Astrocyte of the spinal cord (primary cell): ENCODE results near the gene PAGE2B.
"Not testable (repeated sequence)": the region's sequence is repeated elsewhere in the genome, so short reads cannot be mapped to it uniquely, and the experiment has no call there.

Experiments
- DNase-seq: peaks from one replicate; pipeline ENCODE4 v3.0.0; 2011; ENCODE audit warnings: low read depth, low spot score
- H3K4me3 ChIP-seq: 2 replicates; pipeline ENCODE4 v1.5.1; 2011; ENCODE audit warnings: low read depth, mild to moderate bottlenecking, low read length, moderate library complexity
- CTCF ChIP-seq: IDR thresholded peaks from 2 replicates; pipeline ENCODE4 v1.5.1; 2012; ENCODE audit warnings: low read depth, mild to moderate bottlenecking, low read length, inconsistent platforms
- in situ Hi-C: cut with HindIII; loops from 2 replicates; pipeline ENCODE4 v1.10.0; 2017; ENCODE audit warnings: low sequenced_read_pairs

The PAGE2B gene

DNA sequence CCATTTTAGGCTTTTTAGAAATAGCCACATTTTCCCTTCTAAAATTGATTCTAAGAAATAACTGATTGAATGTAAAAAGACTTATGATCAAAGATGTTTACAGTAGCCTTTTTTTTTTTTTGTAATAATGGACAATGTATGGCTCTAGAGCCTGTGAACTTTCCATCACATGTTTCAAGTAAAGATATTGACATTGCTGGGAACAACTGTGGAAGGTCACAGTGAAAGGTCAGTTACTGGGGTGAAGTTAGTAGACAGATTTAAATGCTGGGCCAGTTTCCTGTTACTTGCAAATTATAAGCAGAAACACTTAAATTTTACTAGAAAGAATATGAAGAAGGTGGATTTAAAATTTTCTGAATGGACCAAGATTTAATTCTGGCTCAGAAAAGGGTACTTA is 32.4 kb downstream of the PAGE2B start:
- no peak for DNase-seq
- no peak overlapping the region for H3K4me3 ChIP-seq
- no peak for TF ChIP-seq CTCF
- in situ Hi-C loops, result no loop called here

- TF ChIP-seq CTCF, result no peak
- H3K4me3 ChIP-seq, result no peak overlapping the region
- in situ Hi-C loops, result no loop called here
- DNase-seq, result no peak
Measured at GRCh38 chrX:55107911-55108310, 33.1 kb downstream of the PAGE2B start.

- in situ Hi-C loops, result no loop called here
- no peak for DNase-seq
- no peak for TF ChIP-seq CTCF
Measured at GRCh38 chrX:55109306-55109705, 34.5 kb downstream of the PAGE2B start.

GRCh38 chrX:55111578-55112254 is 36.9 kb downstream of the PAGE2B start:
- H3K4me3 ChIP-seq, result no peak overlapping the region
- in situ Hi-C loops, result no loop called here
- TF ChIP-seq CTCF, result no peak
- DNase-seq, result no peak

More at GRCh38 chrX:55109306-55109705, 34.5 kb downstream of the PAGE2B start:
- H3K4me3 ChIP-seq, result no peak overlapping the region

GRCh38 chrX:55116589-55116988 is 41.8 kb downstream of the PAGE2B start:
- DNase-seq, H3K4me3 ChIP-seq, in situ Hi-C loops: not testable (repeated sequence)

DNA sequence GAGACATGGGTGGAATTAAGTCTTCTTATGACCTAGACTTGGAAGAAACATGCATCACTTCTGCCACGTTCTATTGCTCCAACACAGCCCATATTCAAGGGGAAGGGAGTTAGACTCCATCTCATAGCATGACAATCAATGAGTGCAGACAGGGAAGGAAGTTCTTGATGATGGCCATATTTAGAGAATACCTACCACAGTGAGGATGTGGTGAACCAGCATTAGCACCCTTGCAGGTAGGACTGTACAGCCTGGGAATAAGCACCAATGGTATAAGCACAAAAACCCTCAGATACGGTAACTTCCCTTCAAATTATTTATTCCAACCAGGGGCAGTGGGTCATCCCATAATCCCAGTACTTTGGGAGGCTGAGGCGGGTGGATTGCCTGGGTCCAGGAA is 43.7 kb downstream of the PAGE2B start:
- DNase-seq, result no peak
- H3K4me3 ChIP-seq, result no peak overlapping the region
- TF ChIP-seq CTCF, result no peak
- in situ Hi-C loops, result no loop called here

- H3K4me3 ChIP-seq, result no peak overlapping the region
- no peak for DNase-seq
- in situ Hi-C loops, result no loop called here
- TF ChIP-seq CTCF, result no peak
Measured at GRCh38 chrX:55119271-55119670, 44.4 kb downstream of the PAGE2B start.
